Fibroblast of lung (primary cell): ENCODE results near the gene OR10T2. TPM values are rescaled to one million over a fixed set of nuclear protein-coding genes. Genes with fewer than 3 reads are reported as not detected.
"Not testable (repeated sequence)": the region's sequence is repeated elsewhere in the genome, so short reads cannot be mapped to it uniquely, and the experiment has no call there.

Source experiments
- DNase-seq, 2 donors: peaks; one replicate each; pipeline versions ENCODE4 v3.0.0 to v3.0.0-alpha.2; 2010; ENCODE audit warnings: low read depth in 2 of 2
- H2AFZ ChIP-seq: 2 replicates; pipeline ENCODE4 v1.5.1; 2012; ENCODE audit warnings: low read length, control low read depth, inconsistent platforms
- H3K27ac ChIP-seq: 2 replicates; pipeline ENCODE4 v1.5.1; 2011; ENCODE audit warnings: low read length, control low read depth; ENCODE audit not compliant: insufficient read depth
- H3K27me3 ChIP-seq: 2 replicates; pipeline ENCODE4 v1.5.1; 2011; ENCODE audit warnings: mild to moderate bottlenecking, low read length; ENCODE audit not compliant: control insufficient read depth, insufficient read depth
- H3K36me3 ChIP-seq: 2 replicates; pipeline ENCODE4 v1.5.1; 2011; ENCODE audit warnings: low read length; ENCODE audit not compliant: control insufficient read depth, insufficient read depth
- H3K4me1 ChIP-seq: 2 replicates; pipeline ENCODE4 v1.5.1; 2011; ENCODE audit warnings: low read length; ENCODE audit not compliant: control insufficient read depth, insufficient read depth; ENCODE audit errors: extremely low read depth
- H3K4me2 ChIP-seq: 2 replicates; pipeline ENCODE4 v1.5.1; 2011; ENCODE audit warnings: low read length, control low read depth; ENCODE audit not compliant: insufficient read depth; ENCODE audit errors: extremely low read depth
- H3K4me3 ChIP-seq, 4 experiments: fragments of 200-600 bp in 1 of 4; sonication (generic) in 1 of 4; replicated peaks in 1 of 4; 2 replicates each; pipeline ENCODE4 v1.5.1; 2011 to 2016; ENCODE audit warnings: low read length in 4 of 4, low read depth in 3 of 4, mild to moderate bottlenecking in 3 of 4, control low read depth in 2 of 4, inconsistent platforms in 1 of 4, mixed read lengths in 1 of 4; ENCODE audit not compliant: insufficient read depth in 1 of 4; ENCODE audit errors: control extremely low read depth in 1 of 4
- H3K79me2 ChIP-seq: 2 replicates; pipeline ENCODE4 v1.5.1; 2012; ENCODE audit warnings: mild to moderate bottlenecking, low read length, inconsistent platforms; ENCODE audit not compliant: control insufficient read depth, insufficient read depth
- H3K9ac ChIP-seq: 2 replicates; pipeline ENCODE4 v1.5.1; 2011; ENCODE audit warnings: mild to moderate bottlenecking, low read length, control low read depth; ENCODE audit not compliant: insufficient read depth
- H3K9me3 ChIP-seq: 2 replicates; pipeline ENCODE4 v1.5.1; 2012; ENCODE audit warnings: low read depth, low read length; ENCODE audit not compliant: control insufficient read depth, insufficient read depth
- H4K20me1 ChIP-seq: 2 replicates; pipeline ENCODE4 v1.5.1; 2011; ENCODE audit warnings: low read length; ENCODE audit not compliant: control insufficient read depth, insufficient read depth; ENCODE audit errors: extremely low read depth
- CTCF ChIP-seq, 2 donors: IDR thresholded peaks in 1 of 2; conservative IDR thresholded peaks in 1 of 2; 1 replicate in 1 of 2; 2 replicates in 1 of 2; pipeline ENCODE4 v1.5.1; 2011 to 2012; ENCODE audit warnings: low read length in 2 of 2, control low read depth in 1 of 2, inconsistent platforms in 1 of 2, low read depth in 1 of 2, mild to moderate bottlenecking in 1 of 2
- EZH2 ChIP-seq: IDR thresholded peaks from 2 replicates; pipeline ENCODE4 v1.5.1; 2012; ENCODE audit warnings: low read length, control low read depth, mild to moderate bottlenecking; ENCODE audit errors: missing control alignments
- polyA plus RNA-seq, 2 donors: library from polyadenylated mRNA; depleted of rRNA in 1 of 2; stranded (reverse) in 1 of 2; unstranded in 1 of 2; fragments of >200 nt; gene quantifications; 2 replicates each; pipeline ENCODE4 v1.2.1, GENCODE V29; 2011 to 2012; ENCODE audit warnings: missing spikeins in 1 of 2
- total RNA-seq: library from RNA; depleted of rRNA; stranded (reverse); fragments of >200 nt; gene quantifications from 2 replicates; pipeline ENCODE4 v1.2.1, GENCODE V29; 2014

OR10T2 gene
- total and polyA plus RNA-seq, 2 donors (not counting 1 experiment from before 2014, with no cell fraction given), result not detected

- Histone ChIP-seq H3K9me3 (no peaks in the 10 kb centered on the region), H3K36me3 (no peaks in the 10 kb centered on the region), H4K20me1 (no peaks in the 10 kb centered on the region), H3K4me3 (no peak overlapping the region), H3K27me3 (no peaks in the 10 kb centered on the region), H3K27ac (no peak overlapping the region), H3K79me2 (no peaks in the 10 kb centered on the region), H3K9ac (no peak overlapping the region), H3K4me2 (no peak overlapping the region), H2AFZ (no peak overlapping the region), H3K4me1 (no peaks in the 10 kb centered on the region)
- DNase-seq, result no peak
- TF ChIP-seq CTCF (conservative IDR thresholded peaks at IDR 0.05 in 1 of 2, IDR thresholded peaks at IDR 0.05 in 1 of 2; ENCODE audit: low read depth in 1 of 2, low read length in 2 of 2), result no peak
- no peak for TF ChIP-seq EZH2
Observed at GRCh38 chr1:158355773-158356285, 43.4 kb downstream of the OR10T2 start.

GRCh38 chr1:158354255-158354654 lies 45.0 kb downstream of the OR10T2 start:
- no peak overlapping the region for H3K4me2 ChIP-seq
- H3K4me3 ChIP-seq, result no peak overlapping the region
- no peak overlapping the region for H3K27ac ChIP-seq
- H4K20me1 ChIP-seq, result no peaks in the 10 kb centered on the region
- DNase-seq, result no peak
- no peaks in the 10 kb centered on the region for H3K79me2 ChIP-seq
- no peaks in the 10 kb centered on the region for H3K36me3 ChIP-seq
- TF ChIP-seq CTCF (conservative IDR thresholded peaks at IDR 0.05 in 1 of 2, IDR thresholded peaks at IDR 0.05 in 1 of 2; ENCODE audit: low read depth in 1 of 2, low read length in 2 of 2) (no peak), EZH2 (no peak)
- no peak overlapping the region for H3K9ac ChIP-seq
- H3K4me1 ChIP-seq, result no peaks in the 10 kb centered on the region
- no peaks in the 10 kb centered on the region for H3K27me3 ChIP-seq
- H2AFZ ChIP-seq, result no peak overlapping the region
- no peaks in the 10 kb centered on the region for H3K9me3 ChIP-seq

- H3K36me3 ChIP-seq, result no peaks in the 10 kb centered on the region
- H3K27me3 ChIP-seq, result no peaks in the 10 kb centered on the region
- no peak for TF ChIP-seq CTCF (conservative IDR thresholded peaks at IDR 0.05 in 1 of 2, IDR thresholded peaks at IDR 0.05 in 1 of 2; ENCODE audit: low read depth in 1 of 2, low read length in 2 of 2)
- TF ChIP-seq EZH2, result no peak
- H3K79me2 ChIP-seq, result no peaks in the 10 kb centered on the region
- no peak within 1 kb of the TSS for H2AFZ ChIP-seq
- no peak within 1 kb of the TSS for H3K9ac ChIP-seq
- DNase-seq, result no peak
- no peaks in the 10 kb centered on the region for H4K20me1 ChIP-seq
- no peak within 1 kb of the TSS for H3K4me3 ChIP-seq
- no peaks in the 10 kb centered on the region for H3K9me3 ChIP-seq
- H3K4me1 ChIP-seq, result no peaks in the 10 kb centered on the region
- no peak within 1 kb of the TSS for H3K4me2 ChIP-seq
- no peak within 1 kb of the TSS for H3K27ac ChIP-seq
Observed at GRCh38 chr1:158353303-158354075, 45.8 kb downstream of the OR10T2 start, which contains the start of gene CD1E. TSS of gene CD1E (plus strand) at chr1:158353894. CDS start at chr1:158353989, 95 bp downstream.

GRCh38 chr1:158348946-158349345 lies 50.3 kb downstream of the OR10T2 start:
- not testable (repeated sequence) for H3K79me2 ChIP-seq, H3K4me2 ChIP-seq, H3K27ac ChIP-seq, H4K20me1 ChIP-seq, H3K9me3 ChIP-seq, H3K4me1 ChIP-seq, H3K27me3 ChIP-seq, H3K4me3 ChIP-seq, H3K9ac ChIP-seq, H2AFZ ChIP-seq, H3K36me3 ChIP-seq, DNase-seq
